CD4-positive, alpha-beta T cell treated with Interleukin-4 for 1 hour (primary cell): Measurements from ENCODE around the gene EEPD1.

Experiments used
- DNase-seq, 2 donors: peaks; one replicate each; pipeline ENCODE4 v3.0.0-alpha.2; 2020 to 2022

The EEPD1 gene

GRCh38 chr7:36284456-36285090 lies 131.5 kb downstream of the EEPD1 start:
- no peak for DNase-seq

GRCh38 chr7:36285276-36285675 lies 132.2 kb downstream of the EEPD1 start:
- DNase-seq = no peak

GRCh38 chr7:36286226-36286625 lies 133.2 kb downstream of the EEPD1 start:
- DNase-seq = peak; percentile 79 to 82

- DNase-seq = no peak
These were observed 133.6 kb downstream of the EEPD1 start for GRCh38 chr7:36286688-36287087.

- peak; percentile 67 to 75 for DNase-seq
These were observed 134.6 kb downstream of the EEPD1 start for GRCh38 chr7:36287371-36288241.

- DNase-seq = no peak
These were observed 135.4 kb downstream of the EEPD1 start for GRCh38 chr7:36288501-36288900.

GRCh38 chr7:36289833-36290661 lies 137.0 kb downstream of the EEPD1 start:
- peak in 1 of 2 donors; percentile 42 for DNase-seq

- DNase-seq = peak; percentile 71 to 75
These were observed 138.6 kb downstream of the EEPD1 start for GRCh38 chr7:36291387-36292316.

- no peak for DNase-seq
These were observed 142.0 kb downstream of the EEPD1 start for GRCh38 chr7:36295090-36295489.

GRCh38 chr7:36296284-36296683 lies 143.2 kb downstream of the EEPD1 start:
- no peak for DNase-seq

- DNase-seq = no peak
These were observed 144.4 kb downstream of the EEPD1 start for GRCh38 chr7:36297364-36298009.

GRCh38 chr7:36298106-36298505 lies 145.1 kb downstream of the EEPD1 start:
- no peak for DNase-seq

GRCh38 chr7:36299223-36299774 lies 146.2 kb downstream of the EEPD1 start:
- no peak for DNase-seq

- no peak for DNase-seq
These were observed 146.8 kb downstream of the EEPD1 start for GRCh38 chr7:36299823-36300341.

GRCh38 chr7:36300696-36301350 lies 147.8 kb downstream of the EEPD1 start:
- DNase-seq = no peak

- no peak for DNase-seq
These were observed 149.1 kb downstream of the EEPD1 start for GRCh38 chr7:36301914-36302771.

GRCh38 chr7:36303202-36304098 lies 150.4 kb downstream of the EEPD1 start:
- no peak for DNase-seq

- no peak for DNase-seq
These were observed 151.0 kb downstream of the EEPD1 start for GRCh38 chr7:36304099-36304425.

GRCh38 chr7:36305226-36305625 lies 152.2 kb downstream of the EEPD1 start:
- no peak for DNase-seq
